GM20431 (cell line): ENCODE data around the gene SIGLEC11.
"Not testable (repeated sequence)": the region's sequence is repeated elsewhere in the genome, so short reads cannot be mapped to it uniquely, and the experiment has no call there.

ENCODE experiments used
- in situ Hi-C: fragments of 300-500 bp; cut with MseI, MboI; formaldehyde crosslinking; loops from one replicate; pipeline ENCODE4 v1.15.0; 2020; ENCODE audit warnings: low sequenced_read_pairs; ENCODE audit not compliant: unreplicated experiment

Gene SIGLEC11

DNA sequence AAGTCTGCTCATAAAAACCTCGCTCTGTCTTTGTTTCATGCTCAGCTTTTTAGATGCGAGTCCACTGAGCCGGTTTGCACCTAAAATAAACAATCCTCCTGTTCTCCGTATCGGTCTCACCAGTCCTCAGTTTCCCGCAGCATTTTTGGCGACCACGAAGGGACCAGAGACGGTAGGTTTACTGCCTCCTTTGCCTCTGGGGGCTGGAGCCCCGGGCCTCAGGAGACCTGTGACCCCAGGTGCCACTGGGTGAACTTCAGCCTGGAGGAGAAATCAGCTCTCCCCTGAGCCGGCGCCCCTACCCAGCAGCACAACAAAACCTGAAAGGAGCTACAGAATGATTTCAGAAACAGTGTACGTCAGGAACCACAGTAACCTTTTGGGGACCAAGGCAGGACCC lies 8.1 kb downstream of the SIGLEC11 start:
- in situ Hi-C loops, result no loop called here

DNA sequence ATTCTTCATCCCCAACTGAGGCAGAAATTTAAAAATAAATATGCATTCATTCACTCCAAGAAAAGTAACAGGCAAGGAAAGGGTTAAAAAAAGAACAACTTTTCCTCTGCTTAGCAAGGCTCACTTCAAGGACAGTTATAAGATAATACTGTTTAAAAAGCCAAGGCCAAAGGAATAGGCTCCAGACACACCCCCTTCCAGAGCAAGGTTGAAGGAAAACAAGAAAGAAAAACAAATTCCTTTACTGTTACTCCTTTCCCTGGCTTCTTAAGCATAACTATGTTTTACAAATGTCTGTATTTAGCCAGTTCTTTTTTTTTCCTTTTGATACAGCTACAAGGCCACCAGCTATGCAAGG lies 8.5 kb downstream of the SIGLEC11 start:
- in situ Hi-C loops, result no loop called here

DNA sequence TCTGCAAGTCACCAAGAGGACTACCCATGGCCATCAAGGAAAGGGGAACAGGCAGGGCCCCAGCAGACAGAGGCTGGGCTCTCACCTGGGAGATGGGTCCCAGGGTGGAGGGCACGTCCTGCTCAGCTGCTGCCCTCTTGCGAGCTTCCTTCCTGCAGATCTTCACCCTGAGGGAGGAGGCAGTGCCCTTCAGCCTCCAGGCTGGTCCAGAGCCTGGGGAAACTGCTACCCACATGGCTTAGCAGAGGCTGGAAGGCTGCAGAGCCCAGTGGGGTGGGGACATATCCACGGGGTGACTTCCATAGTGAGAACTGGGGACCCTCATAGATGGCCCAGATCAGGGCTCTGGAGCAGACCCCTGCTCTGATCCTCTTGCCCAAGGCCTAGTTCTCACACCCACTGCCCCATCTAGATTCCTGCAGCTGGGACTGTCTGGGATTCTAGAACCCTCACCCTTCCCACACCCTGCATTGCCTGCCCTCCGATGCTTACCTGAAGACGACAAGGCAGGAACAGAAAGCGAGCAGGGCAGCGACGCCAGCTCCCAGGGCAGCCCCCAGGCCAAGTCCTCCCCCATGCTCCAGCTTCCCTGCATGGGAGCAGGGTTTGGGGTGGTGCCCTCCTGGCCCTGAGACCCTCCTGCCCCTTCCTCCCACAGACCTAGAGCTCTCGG lies 9.0 kb downstream of the SIGLEC11 start:
- in situ Hi-C loops, result no loop called here

DNA sequence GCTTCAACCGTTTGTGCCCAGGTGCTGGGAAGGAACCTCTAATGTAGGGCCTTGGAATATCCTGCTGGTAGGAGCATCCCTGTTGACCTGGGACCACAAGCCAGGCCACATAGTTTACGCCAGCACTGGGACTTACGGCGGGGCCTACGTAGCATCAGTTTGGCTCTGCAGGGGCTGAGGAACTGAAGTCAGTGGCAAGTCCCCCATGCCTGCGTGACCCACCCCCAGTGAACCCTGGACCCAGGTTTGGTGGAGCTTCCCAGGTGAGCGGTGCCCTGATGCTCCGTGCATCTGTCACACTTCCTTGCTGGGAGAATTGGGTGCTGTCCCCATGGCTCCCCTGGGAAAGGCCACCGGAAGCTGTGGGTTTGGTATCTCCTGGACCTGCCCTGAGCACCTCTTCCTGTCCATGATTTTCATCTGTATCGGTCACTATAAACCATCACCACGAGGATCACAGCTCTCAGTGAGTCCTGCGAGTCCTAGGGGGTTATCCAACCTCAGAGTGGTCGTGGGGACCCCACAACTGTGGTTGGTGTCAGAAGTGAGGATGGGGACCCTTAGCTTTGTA lies 9.9 kb downstream of the SIGLEC11 start:
- in situ Hi-C loops, result no loop called here

DNA sequence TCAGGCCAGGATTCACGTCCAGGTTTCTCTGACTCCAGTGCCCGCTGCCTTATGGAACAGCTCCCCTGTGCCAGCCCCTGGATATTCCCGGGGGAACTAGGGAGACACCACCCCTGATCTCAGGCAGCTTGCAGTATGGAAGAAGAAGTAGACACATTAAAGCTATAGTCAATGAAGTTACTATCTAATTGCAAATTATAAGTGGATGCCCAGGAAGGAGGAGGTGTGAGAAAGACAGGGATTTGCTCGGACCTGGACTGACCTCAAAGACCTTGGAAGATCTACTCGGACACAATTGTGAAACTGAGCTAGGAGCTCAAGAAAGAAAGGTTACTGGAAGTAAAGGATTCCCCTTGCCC lies 10.4 kb downstream of the SIGLEC11 start:
- in situ Hi-C loops, result no loop called here

DNA sequence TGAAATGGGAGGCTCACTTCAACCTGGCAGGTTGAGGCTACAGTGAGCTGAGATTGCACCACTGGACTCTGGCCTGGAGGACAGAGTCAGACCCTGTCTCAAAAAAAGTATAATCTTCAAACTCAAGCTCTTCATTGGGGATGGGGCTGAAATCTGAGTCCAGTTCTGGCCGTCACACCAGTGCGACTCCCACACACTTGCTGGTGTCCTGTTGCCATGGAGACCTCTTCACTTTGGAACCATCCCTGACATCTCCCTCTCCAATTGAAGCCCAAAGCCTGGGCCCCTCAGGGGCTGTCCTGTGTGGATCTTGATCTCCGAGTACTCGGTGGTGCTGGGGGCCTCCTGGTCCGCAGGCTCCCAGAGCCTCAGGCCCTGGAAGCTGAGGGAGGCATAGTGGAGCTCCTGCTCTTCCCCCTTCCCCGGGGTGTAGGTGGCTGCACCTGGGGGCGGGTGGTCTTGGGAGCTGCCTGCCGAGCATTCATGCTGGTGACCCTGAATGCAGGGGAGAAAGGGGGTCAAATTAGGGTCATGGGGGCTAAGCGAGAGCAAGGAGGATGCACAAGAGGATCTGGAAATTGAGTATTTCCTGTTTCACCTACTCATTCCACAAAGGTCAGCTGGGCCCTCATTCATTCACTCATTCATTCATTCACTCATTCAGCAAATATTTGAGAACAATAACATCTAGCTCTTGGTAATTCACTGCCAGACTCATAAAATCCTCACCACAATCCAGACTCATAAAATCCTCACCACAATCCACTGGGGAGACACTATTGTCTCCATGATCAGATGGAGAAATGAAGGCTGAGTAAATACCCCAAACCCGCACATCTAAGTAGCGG lies 11.0 kb downstream of the SIGLEC11 start:
- in situ Hi-C loops, result no loop called here

DNA sequence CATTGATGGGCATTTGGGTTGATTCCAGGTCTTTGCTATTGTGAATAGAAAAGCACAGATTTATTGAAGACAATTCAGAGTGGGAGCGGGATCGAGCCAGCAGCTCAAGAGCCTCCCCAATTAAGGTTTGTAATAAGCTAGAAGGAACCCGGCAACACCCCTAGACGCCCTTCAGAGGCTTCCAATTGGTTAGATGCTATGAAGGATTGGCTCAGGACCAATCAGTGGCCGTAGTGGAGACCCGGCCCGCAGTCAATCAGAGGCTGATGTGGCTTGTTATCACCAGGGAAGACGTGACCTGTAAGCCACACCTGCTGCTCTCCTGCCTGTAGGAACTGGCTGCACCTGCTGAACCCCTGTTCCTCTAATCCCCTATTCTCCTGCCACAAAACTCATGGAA lies 14.6 kb downstream of the SIGLEC11 start:
- in situ Hi-C loops, result no loop called here

DNA sequence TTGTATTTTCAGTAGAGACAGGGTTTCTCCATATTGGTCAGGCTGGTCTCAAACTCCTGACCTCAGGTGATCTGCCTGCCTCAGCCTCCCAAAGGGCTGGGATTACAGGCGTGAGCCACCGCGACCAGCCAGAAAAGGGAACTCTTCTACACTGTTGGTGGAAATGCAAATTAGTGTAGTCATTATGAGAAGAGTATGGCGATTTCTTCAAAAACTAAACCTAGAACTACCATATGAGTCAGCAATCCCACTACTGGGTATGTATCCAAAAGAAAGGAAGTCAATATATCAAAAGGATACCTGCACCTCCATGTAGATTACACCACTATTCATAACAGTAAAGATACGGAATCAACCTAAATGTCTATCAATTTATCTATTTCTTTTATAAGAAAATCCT lies 16.4 kb downstream of the SIGLEC11 start:
- in situ Hi-C loops, result not testable (repeated sequence)

DNA sequence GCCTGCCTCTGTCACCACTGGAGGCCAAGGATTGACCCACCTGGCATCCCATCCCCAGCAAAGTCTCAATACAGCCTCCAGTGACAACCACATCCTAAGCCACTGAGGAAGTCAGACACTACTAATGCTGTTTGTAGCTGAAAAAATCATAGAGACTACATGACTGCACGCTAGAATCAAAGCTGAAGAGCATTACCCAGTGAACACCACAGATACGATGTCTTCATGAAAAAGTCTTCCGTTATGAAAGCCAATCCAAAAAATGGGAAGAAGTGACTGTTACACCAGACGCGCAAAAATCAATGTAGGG lies 20.5 kb downstream of the SIGLEC11 start:
- in situ Hi-C loops, result no loop called here

DNA sequence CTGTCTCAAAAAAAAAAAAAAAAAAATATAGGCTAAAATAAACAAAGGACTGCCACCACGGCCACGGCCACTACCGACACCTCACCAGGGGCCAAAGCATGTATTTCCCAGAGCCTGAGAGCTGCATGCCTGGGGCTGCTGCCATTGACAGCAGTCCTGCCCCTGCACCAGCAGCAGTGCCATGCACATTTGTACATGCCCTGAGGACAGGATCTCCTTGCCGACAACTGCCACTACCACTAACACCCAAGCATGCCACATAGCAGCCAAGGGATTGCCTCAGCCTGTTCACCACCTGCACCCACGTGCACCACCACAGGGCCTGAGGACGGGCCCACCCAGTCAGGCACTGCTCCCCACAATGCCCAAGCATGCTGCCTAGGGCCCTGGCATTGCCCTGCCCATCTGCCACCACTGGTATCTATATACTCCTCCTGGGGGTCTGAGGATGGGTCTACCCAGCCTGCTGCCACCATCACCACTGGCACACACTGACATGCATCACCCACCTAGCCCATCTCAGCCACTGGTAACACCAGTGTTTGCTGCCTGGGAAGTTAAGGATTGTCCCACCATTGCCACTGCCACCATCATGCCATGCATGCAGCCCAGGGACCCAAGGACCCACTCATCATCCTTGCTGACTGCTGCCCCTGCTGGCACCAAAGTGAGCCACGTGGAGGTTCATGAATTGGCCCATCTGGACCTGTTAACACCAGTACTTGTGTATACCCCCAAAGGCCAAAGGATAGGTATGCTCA lies 21.1 kb downstream of the SIGLEC11 start:
- in situ Hi-C loops, result no loop called here

DNA sequence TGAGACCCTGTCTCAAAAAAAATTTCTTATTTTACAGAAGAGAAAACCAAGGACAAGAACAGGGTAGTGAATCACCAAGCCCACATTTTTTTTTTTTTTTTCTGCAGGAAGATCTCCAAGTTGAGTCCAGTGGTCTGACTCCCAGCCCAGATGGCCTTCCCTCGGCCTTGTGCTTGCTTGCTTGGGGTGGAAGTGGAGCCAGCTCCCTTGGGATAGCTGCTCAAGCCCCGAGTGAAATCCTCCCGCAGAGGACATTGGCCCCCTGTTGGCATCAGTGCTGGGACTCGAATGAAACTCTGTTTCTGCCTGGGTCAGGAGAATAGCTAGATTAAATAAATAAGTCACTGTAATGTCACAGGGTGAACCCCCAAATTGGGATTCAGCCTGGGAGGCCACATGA lies 22.3 kb downstream of the SIGLEC11 start:
- in situ Hi-C loops, result no loop called here

DNA sequence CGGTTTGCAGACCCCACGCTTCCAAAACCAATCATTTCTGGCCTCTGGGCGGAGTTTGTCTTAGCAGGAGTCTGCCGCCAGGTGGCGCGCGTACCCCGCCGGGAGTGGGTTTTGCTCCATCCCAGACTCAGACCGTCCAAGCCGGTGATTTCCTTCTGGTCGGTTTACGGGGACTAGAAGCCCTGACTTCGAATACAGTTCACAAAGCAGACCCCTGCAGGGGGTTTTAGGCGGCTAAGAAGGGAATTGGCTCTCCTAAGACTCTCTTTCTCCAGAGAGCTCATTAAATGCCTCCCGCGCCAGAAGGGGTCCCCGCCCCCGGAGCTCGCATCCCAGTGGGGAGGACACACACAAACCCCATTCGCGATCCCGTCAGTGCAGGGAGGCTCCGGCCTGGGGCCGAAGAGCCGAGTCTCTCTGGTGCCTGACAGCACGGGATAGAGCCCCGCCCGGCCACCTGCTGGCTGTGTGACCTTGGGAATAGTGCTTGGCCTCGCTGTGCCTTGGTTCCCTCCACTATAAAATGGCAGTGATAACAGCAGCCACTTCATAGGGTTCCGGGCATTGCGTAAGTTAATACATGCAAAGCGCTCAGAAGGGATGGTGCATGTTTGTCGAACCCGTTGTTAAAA lies 23.1 kb downstream of the SIGLEC11 start:
- in situ Hi-C loops, result no loop called here

DNA sequence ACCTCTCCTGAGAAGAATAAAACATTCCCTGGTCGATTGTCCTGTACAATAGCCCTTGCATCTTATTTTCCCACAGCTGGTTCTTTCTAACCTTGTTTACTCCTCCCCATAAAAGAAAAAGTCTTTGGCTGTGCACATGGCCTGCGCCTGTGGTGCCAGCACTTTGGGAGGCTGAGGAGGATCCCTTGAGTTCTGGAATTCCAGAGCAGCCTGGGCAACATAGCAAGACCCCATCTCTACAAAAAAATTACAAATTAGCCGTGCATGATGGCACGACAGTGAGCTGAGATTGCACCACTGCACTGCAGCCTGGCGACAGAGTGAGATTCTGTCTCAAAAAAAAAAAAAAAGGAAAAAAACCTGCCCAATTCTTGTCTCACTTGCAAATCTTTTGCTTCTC lies 24.4 kb downstream of the SIGLEC11 start:
- in situ Hi-C loops, result no loop called here

DNA sequence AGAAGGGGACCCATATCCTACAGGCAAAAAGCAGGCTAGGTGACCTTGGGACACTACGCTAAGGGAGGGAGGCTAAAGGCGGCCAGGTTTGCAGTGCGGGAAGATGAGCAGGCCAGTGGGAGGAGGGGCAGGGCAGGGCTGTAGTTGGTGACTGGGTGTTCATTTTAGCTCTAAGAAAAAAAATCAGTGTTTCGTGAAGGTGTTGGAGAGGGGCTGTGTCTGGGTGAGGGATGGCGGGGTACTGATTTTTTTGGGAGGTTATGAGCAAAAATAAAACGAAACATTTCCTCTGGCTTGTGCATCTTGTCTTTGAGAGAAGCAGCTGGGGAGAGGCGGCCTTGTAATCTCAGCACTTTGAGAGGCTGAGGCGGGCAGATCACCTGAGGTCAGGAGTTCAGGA lies 27.3 kb downstream of the SIGLEC11 start:
- in situ Hi-C loops, result no loop called here

DNA sequence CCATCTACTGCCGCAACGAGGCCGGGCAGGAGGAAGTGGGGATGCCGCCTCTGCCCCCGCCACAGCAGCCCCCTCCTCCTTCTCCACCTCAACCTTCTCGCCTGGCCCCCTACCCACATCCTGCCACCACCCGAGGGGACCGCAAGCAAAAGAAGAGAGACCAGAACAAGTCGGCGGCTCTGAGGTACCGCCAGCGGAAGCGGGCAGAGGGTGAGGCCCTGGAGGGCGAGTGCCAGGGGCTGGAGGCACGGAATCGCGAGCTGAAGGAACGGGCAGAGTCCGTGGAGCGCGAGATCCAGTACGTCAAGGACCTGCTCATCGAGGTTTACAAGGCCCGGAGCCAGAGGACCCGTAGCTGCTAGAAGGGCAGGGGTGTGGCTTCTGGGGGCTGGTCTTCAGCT lies 28.2 kb downstream of the SIGLEC11 start:
- in situ Hi-C loops, result no loop called here

DNA sequence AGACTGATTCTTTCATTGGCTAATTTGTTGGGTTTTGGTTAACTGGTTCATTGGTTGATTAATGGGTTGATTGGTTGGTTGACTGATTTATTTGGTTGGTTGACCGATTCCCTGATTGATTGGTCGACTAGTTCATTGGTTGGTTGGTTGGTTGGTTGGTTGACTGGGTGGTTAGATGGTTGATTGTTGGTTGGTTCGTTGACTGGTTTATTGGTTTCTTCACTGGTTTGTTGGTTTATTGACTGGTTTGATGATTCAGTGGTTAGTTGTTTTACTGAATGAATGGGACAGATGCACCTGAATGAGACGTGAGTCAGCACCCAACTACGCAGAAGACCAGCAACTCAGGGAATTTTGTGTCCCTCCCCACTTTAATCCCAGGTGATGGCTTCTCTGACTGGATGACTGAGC lies 28.9 kb downstream of the SIGLEC11 start:
- in situ Hi-C loops, result no loop called here

DNA sequence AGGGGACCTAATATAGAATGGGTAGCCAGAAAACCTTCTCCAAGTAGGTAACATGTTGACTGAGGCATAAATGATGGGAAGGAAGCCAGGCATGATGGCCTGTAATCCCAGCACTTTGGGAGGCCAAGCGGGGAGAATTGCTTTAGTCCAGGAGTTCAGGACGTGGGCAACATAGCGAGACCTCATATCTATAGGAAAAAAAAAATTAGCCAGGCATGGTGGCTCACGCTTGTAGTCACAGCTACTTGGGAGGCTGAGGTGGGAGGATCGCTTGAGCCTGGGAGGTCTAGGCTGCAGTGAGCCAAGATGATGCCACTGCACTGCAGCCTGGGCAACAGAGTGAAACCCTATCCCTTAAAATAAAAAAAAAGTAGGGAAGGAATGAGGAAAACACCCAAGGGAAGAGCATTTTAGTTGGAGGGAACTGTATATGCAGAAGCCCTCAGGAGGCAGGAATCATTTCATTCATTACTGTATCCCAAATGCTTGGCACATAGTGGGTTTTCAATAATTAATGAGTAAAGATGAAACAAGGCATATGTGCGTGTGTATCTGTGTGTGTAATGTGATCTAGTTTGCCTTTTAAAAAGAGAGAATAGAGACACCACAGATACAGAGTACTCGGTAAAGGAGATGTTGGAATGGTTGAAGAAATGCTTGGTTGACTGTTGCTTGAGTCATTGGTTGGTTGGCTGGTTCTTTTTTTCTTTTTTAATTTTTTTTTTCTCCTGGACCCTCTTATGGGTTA lies 29.5 kb downstream of the SIGLEC11 start:
- in situ Hi-C loops, result no loop called here

DNA sequence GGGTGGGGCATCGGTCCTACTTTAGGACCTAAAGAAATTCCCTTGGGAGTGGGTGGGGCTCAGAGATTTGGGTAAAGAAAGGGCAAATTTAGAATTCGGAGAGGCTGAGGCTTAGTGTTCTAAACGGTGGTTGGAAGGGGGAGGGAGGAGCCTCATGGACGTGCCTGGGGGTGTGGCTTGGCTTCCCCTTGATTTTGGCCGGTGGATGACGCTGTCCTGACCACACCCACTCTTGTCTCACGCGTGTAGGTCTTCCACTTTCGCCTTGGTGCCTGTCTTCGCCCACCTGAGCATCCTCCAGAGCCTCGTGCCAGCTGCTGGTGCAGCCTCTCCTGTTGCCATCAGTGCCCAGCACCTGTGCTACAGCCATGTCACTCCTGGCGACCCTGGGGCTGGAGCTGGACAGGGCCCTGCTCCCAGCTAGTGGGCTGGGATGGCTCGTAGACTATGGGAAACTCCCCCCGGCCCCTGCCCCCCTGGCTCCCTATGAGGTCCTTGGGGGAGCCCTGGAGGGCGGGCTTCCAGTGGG lies 30.4 kb downstream of the SIGLEC11 start:
- in situ Hi-C loops, result no loop called here

DNA sequence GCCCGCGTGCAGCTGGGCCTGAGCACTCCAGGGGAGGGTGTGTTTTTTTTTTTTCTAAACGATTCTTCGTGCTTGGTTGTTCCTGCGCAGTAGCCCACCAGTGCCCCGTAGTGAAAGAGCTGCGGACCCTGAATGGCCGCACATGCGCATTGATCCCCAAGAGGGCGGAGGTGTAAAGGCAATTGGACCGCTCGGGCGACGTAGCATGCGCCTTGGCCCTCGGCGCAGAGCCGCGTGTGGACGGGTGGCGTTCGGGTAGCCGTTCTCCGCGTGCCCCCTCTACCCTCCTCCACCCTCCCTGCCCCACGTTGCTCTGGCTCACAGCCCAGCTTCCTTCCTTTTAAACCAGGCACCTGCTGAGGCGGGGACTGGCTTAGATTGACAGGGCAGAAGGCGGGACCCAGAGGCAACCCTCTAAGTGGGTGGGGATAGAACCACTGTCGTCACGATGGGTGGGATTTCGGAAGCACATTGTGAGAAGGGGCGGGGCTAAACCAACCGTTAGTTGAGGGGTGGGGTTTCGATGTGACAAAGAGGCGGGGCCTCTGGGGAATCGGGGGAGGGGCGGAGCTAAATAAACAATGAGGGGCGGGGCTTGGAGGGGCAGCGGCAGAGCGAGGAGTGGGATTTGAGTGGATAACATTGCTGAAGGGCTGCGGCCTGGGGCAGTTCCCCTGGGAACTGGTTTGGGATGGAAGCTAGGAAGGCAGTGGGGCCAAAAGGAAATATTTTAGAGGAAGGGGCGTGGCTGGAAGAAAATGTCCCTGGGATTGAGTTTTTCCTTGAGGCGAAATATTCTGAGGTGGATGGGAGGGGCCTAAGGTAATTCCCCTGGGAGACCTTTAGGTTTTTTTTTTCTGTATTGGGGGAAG lies 31.1 kb downstream of the SIGLEC11 start:
- in situ Hi-C loops, result no loop called here
